GM12878 (cell line): ENCODE measurements around the gene ANK2. TPM values are rescaled to one million over a fixed set of nuclear protein-coding genes. Genes with fewer than 3 reads are reported as not detected.

ENCODE experiments used
- ATAC-seq: fragments of 200-7000 bp; cut with Tn5 transposase; 3 replicates; pipeline ENCODE4 v1.9.1; 2020; ENCODE audit warnings: mild to moderate bottlenecking, moderate library complexity
- BruUV-seq: library from RNA; stranded (reverse); fragments of 400-500 nt; replicated peaks from 2 replicates; lab custom pipeline; 2021; lab: Mats Ljungman, UMichigan
- CTCF ChIA-PET: fragments of 300-600 bp; sonication (Branson Sonifier 250); formaldehyde crosslinking; extraction: SDS; loops from one replicate; lab custom pipeline; 2021; ENCODE audit warnings: inconsistent platforms; lab: Yijun Ruan, JAX
- POLR2A ChIA-PET: fragments of 350-600 bp; formaldehyde crosslinking; extraction: SDS; loops from one replicate; lab custom pipeline; 2021; ENCODE audit warnings: inconsistent platforms; lab: Charles Lee
- RAD21 ChIA-PET: fragments of 300-600 bp; sonication (Branson Sonifier 250); formaldehyde crosslinking; loops from one replicate; lab custom pipeline; 2023; ENCODE audit warnings: antibody characterized with exemption; ENCODE audit not compliant: unreplicated experiment; lab: Charles Lee
- SMC1A ChIA-PET: fragments of 300-600 bp; sonication (Branson Sonifier 250); formaldehyde crosslinking; loops from one replicate; lab custom pipeline; 2023; ENCODE audit not compliant: unreplicated experiment, uncharacterized antibody; lab: Charles Lee
- DNase-seq: peaks from one replicate; pipeline ENCODE4 v3.0.0-alpha.2; 2011; ENCODE audit warnings: low read depth, low spot score
- FAIRE-seq: peaks from 3 replicates; lab custom pipeline; 2011; peaks lifted over from hg19 to GRCh38; lab: Jason Lieb, UNC
- H2AFZ ChIP-seq: 2 replicates; pipeline ENCODE4 v1.6.0; 2011; ENCODE audit warnings: low read depth, low read length, control low read depth; ENCODE audit not compliant: control insufficient read depth
- H3K27ac ChIP-seq: 2 replicates; pipeline ENCODE4 v1.5.1; 2011; ENCODE audit warnings: control low read depth; ENCODE audit not compliant: control insufficient read depth, insufficient read depth
- H3K27me3 ChIP-seq, 2 experiments: replicated peaks in 1 of 2; 2 replicates each; pipeline versions ENCODE4 v1.6.0 to v1.6.1; 2011; ENCODE audit warnings: low read length in 1 of 2; ENCODE audit not compliant: control insufficient read depth in 2 of 2, insufficient read depth in 2 of 2
- H3K36me3 ChIP-seq, 2 experiments: 2 replicates each; pipeline ENCODE4 v1.5.1; 2011; ENCODE audit warnings: low read length in 1 of 2; ENCODE audit not compliant: control insufficient read depth in 2 of 2, insufficient read depth in 2 of 2
- H3K4me1 ChIP-seq: 2 replicates; pipeline ENCODE4 v1.6.1; 2011; ENCODE audit warnings: mild to moderate bottlenecking, low read length, moderate library complexity, mixed read lengths; ENCODE audit not compliant: control insufficient read depth, insufficient read depth
- H3K4me2 ChIP-seq: 2 replicates; pipeline ENCODE4 v1.6.0; 2011; ENCODE audit warnings: control low read depth; ENCODE audit not compliant: control insufficient read depth, insufficient read depth
- H3K4me3 ChIP-seq: fragments of 200-600 bp; sonication (generic); 2 replicates; pipeline ENCODE4 v1.5.1; 2016
- H3K79me2 ChIP-seq: 2 replicates; pipeline ENCODE4 v1.6.0; 2011; ENCODE audit warnings: low read length; ENCODE audit not compliant: control insufficient read depth, insufficient read depth
- H3K9ac ChIP-seq: 2 replicates; pipeline ENCODE4 v1.8.0; 2011; ENCODE audit warnings: low read length, control low read depth, mixed read lengths; ENCODE audit not compliant: control insufficient read depth, insufficient read depth
- H3K9me3 ChIP-seq: replicated peaks from 3 replicates; pipeline ENCODE4 v1.5.1; 2011; ENCODE audit warnings: mild to moderate bottlenecking, low read length; ENCODE audit not compliant: control insufficient read depth, insufficient read depth
- H4K20me1 ChIP-seq: 2 replicates; pipeline ENCODE4 v1.6.0; 2011; ENCODE audit not compliant: control insufficient read depth, insufficient read depth
- CHD2 ChIP-seq: IDR thresholded peaks from 2 replicates; pipeline ENCODE4 v1.6.1; 2011; ENCODE audit warnings: low read depth, low read length, improper control_type of control experiment, borderline replicate concordance
- CREM ChIP-seq: IDR thresholded peaks from 2 replicates; pipeline ENCODE4 v1.6.1; 2014; ENCODE audit warnings: antibody characterized with exemption, low read depth
- EZH2 ChIP-seq: IDR thresholded peaks from 2 replicates; pipeline ENCODE4 v1.6.1; 2012; ENCODE audit warnings: low read depth, mild to moderate bottlenecking, control low read depth, inconsistent platforms, low read length, borderline replicate concordance; ENCODE audit not compliant: control insufficient read depth
- GABPA ChIP-seq: IDR thresholded peaks from 2 replicates; pipeline ENCODE4 v1.6.1; 2014; ENCODE audit warnings: antibody characterized with exemption, low read depth, mild to moderate bottlenecking, inconsistent platforms
- HSF1 ChIP-seq: fragments of 150-350 bp; IDR thresholded peaks from 2 replicates; pipeline ENCODE4 v1.6.1; 2014; ENCODE audit warnings: mild to moderate bottlenecking, low read depth, low read length
- IRF5 ChIP-seq: fragments of 450-650 bp; IDR thresholded peaks from 2 replicates; pipeline ENCODE4 v1.6.1; 2017; ENCODE audit warnings: borderline replicate concordance
- MTA3 ChIP-seq: IDR thresholded peaks from 2 replicates; pipeline ENCODE4 v1.6.1; 2012; ENCODE audit warnings: low read length, inconsistent platforms, borderline replicate concordance
- NR2C1 ChIP-seq: fragments of 450-650 bp; IDR thresholded peaks from 2 replicates; pipeline ENCODE4 v1.6.1; 2017; ENCODE audit warnings: antibody characterized with exemption, mild to moderate bottlenecking, moderate library complexity
- SMAD1 ChIP-seq: fragments of 450-650 bp; IDR thresholded peaks from 2 replicates; pipeline ENCODE4 v1.6.1; 2018; ENCODE audit warnings: mild to moderate bottlenecking, low read depth; ENCODE audit not compliant: partially characterized antibody
- SMC3 ChIP-seq: IDR thresholded peaks from 2 replicates; pipeline ENCODE4 v1.6.1; 2011; ENCODE audit warnings: low read length, improper control_type of control experiment, borderline replicate concordance
- STAT1 ChIP-seq: fragments of 450-650 bp; conservative IDR thresholded peaks from 2 replicates; pipeline ENCODE4 v1.6.1; 2014; ENCODE audit warnings: antibody characterized with exemption, mild to moderate bottlenecking
- SUPT20H ChIP-seq: IDR thresholded peaks from 2 replicates; pipeline ENCODE4 v1.6.1; 2011; ENCODE audit warnings: low read depth, mild to moderate bottlenecking, low read length, moderate library complexity, borderline replicate concordance; ENCODE audit not compliant: control insufficient read depth
- TBL1XR1 ChIP-seq: IDR thresholded peaks from 2 replicates; pipeline ENCODE4 v1.6.1; 2012; ENCODE audit warnings: low read depth, low read length, improper control_type of control experiment
- TCF3 ChIP-seq: IDR thresholded peaks from 2 replicates; pipeline ENCODE4 v1.6.1; 2012; ENCODE audit warnings: low read depth, mild to moderate bottlenecking, low read length, borderline replicate concordance; ENCODE audit not compliant: insufficient read depth
- ZNF274 ChIP-seq: IDR thresholded peaks from one replicate; pipeline ENCODE4 v1.8.0; 2011; ENCODE audit not compliant: insufficient read length, insufficient read depth
- ZSCAN29 ChIP-seq: fragments of 450-650 bp; IDR thresholded peaks from 2 replicates; pipeline ENCODE4 v1.6.1; 2017; ENCODE audit warnings: mild to moderate bottlenecking, moderate library complexity
- ZZZ3 ChIP-seq: IDR thresholded peaks from 2 replicates; pipeline ENCODE4 v1.6.1; 2011; ENCODE audit warnings: low read depth; ENCODE audit not compliant: control insufficient read depth, insufficient read length
- WGBS: methylation state at CpG from one replicate; pipeline ENCODE4 v1.1.6; 2016; ENCODE audit warnings: low lambda C conversion rate; ENCODE audit not compliant: insufficient replicate concordance, insufficient coverage; ENCODE audit errors: missing lambda C conversion rate; 5-methylcytosine and 5-hydroxymethylcytosine counted together
- in situ Hi-C: fragments of 300-500 bp; cut with MboI; formaldehyde crosslinking; loops from 9 replicates; pipeline ENCODE4 v1.14.3; 2018; ENCODE audit warnings: mixed read lengths
- intact Hi-C: fragments of 100-400 bp; cut with micrococcal nuclease; formaldehyde crosslinking; loops from one replicate; pipeline ENCODE4 v1.14.2; 2022; ENCODE audit not compliant: unreplicated experiment
- polyA plus RNA-seq, 11 experiments: library from polyadenylated mRNA; depleted of rRNA in 4 of 11; unstranded in 6 of 11; stranded (reverse) in 5 of 11; fragments of >200 nt; fragmentation: Nextera tagmentation in 4 of 11; fragmentation: Illumina TruSeq in 1 of 11; extraction: Ambion mirVana in 4 of 11; extraction: Trizol in 1 of 11; gene quantifications; 1 replicate in 1 of 11; 2 replicates in 10 of 11; pipeline versions ENCODE4 v1.2.1 to v1.2.3, GENCODE V29; 2011 to 2016; ENCODE audit warnings: inconsistent platforms in 2 of 11, missing spikeins in 2 of 11, low read depth in 1 of 11
- total RNA-seq, 4 experiments: library from RNA; depleted of rRNA in 3 of 4; stranded (reverse); fragments of >200 nt in 3 of 4; fragmentation: Illumina TruSeq in 1 of 4; extraction: Trizol in 1 of 4; gene quantifications; 2 replicates each; pipeline versions ENCODE4 v1.2.1 to v1.2.3, GENCODE V29; 2013 to 2021

Gene ANK2
- total and polyA plus RNA-seq, 10 of the 15 experiments (the other 5 are each of a cell fraction or from before 2014, with no cell fraction given) = 1.6 to 13.0 (median 4.1) TPM

GRCh38 chr4:113007151-113007550, 42.3 kb upstream of the ANK2 start:
- Histone ChIP-seq H3K36me3 (no peaks in the 10 kb centered on the region), H3K4me3 (no peak overlapping the region), H3K9me3 (no peaks in the 10 kb centered on the region), H3K27ac (no peak overlapping the region), H2AFZ (no peak overlapping the region), H3K4me2 (no peak overlapping the region), H3K9ac (no peak overlapping the region), H3K27me3 (no peaks in the 10 kb centered on the region), H4K20me1 (no peaks in the 10 kb centered on the region), H3K4me1 (no peaks in the 10 kb centered on the region), H3K79me2 (no peaks in the 10 kb centered on the region)
- ChIA-PET POLR2A (no interaction called here), RAD21 (no interaction called here), CTCF (no interaction called here), SMC1A (interaction anchor here (1.0 kb wide), 1 partner anchor 9 kb away, joined by 3 read pairs; no protein-coding TSS in a partner anchor)
- 60% methylated on average over 5 of the region's 5 CpGs for WGBS
- DNase-seq = no peak
- no peak for ATAC-seq
- intact Hi-C loops = no loop called here
- no TSS peak for BruUV-seq
- in situ Hi-C loops = no loop called here
- no peak for TF ChIP-seq SUPT20H
- no peak for TF ChIP-seq TBL1XR1
- no peak for TF ChIP-seq ZZZ3
- no peak for TF ChIP-seq SMC3
- no peak for TF ChIP-seq ZNF274
- no peak for TF ChIP-seq IRF5
- no peak for TF ChIP-seq SMAD1
- TF ChIP-seq EZH2 = no peak
- TF ChIP-seq TCF3 = no peak
- no peak for TF ChIP-seq MTA3
- no peak for TF ChIP-seq GABPA
- TF ChIP-seq STAT1 = no peak
- no peak for TF ChIP-seq NR2C1
- TF ChIP-seq CHD2 = no peak
- TF ChIP-seq ZSCAN29 = no peak
- no peak for TF ChIP-seq CREM
- TF ChIP-seq HSF1 = no peak
- no peak for FAIRE-seq
